GM20000 (cell line): Measurements from ENCODE around the gene TAS1R2.

ENCODE experiments used
- DNase-seq: peaks from one replicate; pipeline ENCODE4 v3.0.0; 2012; ENCODE audit warnings: low spot score
- TF ChIP-seq, protein P1 (sequence below): IDR thresholded peaks from 2 replicates; pipeline ENCODE4 v1.5.1; 2012; ENCODE audit warnings: mild to moderate bottlenecking, control low read depth; ENCODE audit errors: extremely low read depth, missing control alignments

Gene TAS1R2

DNA sequence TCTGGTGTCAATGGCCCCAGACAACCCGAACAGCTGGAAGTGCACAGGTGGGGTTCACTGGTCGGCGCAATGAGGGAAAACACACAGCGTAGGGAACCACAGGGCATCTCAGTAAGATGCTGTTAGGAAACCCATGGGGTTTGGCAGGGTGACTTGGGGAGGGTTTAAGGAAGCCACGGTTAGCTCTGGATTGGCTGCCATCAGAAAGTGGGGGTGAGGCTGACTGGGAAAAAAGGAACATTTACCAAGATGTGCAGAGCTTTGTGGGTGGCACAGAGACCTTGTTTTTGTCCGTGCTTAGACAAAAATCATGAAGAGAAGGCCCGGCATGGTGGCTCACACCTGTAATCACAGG, 31.9 kb upstream of the TAS1R2 start:
- TF ChIP-seq, protein P1, sequence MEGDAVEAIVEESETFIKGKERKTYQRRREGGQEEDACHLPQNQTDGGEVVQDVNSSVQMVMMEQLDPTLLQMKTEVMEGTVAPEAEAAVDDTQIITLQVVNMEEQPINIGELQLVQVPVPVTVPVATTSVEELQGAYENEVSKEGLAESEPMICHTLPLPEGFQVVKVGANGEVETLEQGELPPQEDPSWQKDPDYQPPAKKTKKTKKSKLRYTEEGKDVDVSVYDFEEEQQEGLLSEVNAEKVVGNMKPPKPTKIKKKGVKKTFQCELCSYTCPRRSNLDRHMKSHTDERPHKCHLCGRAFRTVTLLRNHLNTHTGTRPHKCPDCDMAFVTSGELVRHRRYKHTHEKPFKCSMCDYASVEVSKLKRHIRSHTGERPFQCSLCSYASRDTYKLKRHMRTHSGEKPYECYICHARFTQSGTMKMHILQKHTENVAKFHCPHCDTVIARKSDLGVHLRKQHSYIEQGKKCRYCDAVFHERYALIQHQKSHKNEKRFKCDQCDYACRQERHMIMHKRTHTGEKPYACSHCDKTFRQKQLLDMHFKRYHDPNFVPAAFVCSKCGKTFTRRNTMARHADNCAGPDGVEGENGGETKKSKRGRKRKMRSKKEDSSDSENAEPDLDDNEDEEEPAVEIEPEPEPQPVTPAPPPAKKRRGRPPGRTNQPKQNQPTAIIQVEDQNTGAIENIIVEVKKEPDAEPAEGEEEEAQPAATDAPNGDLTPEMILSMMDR = no peak

DNA sequence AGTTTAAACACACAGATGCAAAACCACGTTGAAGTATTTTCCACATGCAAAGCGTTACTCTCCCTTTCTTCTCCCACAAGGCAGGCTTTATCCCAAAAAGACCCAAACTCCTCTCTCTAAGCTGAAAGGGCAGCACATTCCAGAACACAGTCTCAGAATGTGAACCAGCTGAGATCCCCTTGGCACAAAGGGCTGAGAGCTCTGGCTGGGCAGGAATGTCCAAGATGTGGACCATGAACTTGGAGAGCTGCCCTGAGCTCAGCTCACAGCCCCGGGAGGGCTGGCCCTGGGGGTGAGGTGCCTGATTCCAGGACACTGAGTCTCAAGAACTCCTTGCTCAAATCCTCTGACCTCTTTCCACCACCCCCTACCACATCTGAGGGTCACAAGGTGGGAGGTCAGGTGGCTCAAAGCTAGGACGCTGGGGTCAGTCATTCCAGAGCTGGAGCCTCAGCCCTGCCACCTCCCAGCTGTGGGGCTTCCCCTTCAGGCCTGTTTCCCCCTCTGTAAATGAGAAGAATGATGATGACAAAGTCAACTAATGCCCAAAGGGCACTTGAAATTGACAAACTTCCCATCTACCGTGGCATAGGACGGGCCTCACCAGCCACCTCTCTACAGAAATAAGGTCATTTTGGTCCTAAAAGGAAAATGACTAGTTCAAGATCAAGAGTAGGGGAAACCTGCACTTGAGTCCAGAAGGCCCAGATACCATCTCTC, 31.4 kb upstream of the TAS1R2 start:
- TF ChIP-seq, protein P1 = no peak
- no peak for DNase-seq

More for the DNA sequence above, 31.9 kb upstream of the TAS1R2 start:
- no peak for DNase-seq

DNA sequence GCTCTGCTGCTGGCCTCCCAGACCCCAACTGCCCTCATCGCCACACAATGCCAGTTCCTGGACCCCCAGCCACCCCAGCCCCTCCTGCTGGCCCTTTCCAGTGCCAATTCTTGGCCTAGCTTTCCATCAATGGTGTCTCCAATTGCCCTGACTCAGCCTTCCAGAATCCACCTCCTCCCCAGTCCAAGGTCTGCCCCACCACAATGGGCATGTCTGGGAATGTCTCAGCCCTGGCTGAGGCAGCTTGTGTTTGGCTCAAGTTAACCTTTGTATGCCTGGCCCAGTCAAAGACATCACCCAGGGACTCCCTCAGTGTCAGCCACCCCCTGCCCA, 26.5 kb upstream of the TAS1R2 start:
- TF ChIP-seq, protein P1 = no peak
- no peak for DNase-seq

- DNase-seq = no peak
- TF ChIP-seq, protein P1 = no peak
Observed at GRCh38 chr1:18885311-18886002, 26.0 kb upstream of the TAS1R2 start.

DNA sequence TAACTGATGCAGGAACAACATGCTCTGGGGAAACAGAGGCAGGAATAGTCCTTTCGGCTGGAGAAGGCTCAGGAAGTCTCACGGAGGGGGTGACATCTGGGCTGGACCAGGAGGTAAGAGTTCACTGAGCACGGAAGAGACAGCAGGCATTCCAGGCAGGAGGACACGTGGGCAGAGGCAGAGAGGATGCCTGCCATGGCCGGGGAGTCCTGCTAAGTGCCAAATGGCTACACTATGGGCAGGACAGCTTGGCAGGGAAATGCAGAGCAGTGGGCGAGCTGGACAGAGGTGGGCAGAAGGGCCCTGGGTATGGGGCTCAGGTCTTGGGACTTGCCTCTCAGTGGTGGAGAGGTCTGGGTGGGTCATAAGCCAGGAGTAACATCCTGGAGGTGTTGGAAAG, 25.3 kb upstream of the TAS1R2 start:
- no peak for DNase-seq
- TF ChIP-seq, protein P1 = no peak

GRCh38 chr1:18884419-18884717, 24.9 kb upstream of the TAS1R2 start:
- TF ChIP-seq, protein P1 = no peak

GRCh38 chr1:18883636-18884418, 24.4 kb upstream of the TAS1R2 start:
- peak; percentile 75 for DNase-seq
- TF ChIP-seq, protein P1 = peak; percentile 73

More at GRCh38 chr1:18884419-18884717, 24.9 kb upstream of the TAS1R2 start:
- DNase-seq = no peak
